MCF 10A (cell line): Measurements from ENCODE around the gene FAM219A. TPM values are rescaled to one million over a fixed set of nuclear protein-coding genes. Genes with fewer than 3 reads are reported as not detected.

ENCODE experiments used
- BruUV-seq: library from RNA; stranded (reverse); fragments of 400-500 nt; replicated peaks from 2 replicates; lab custom pipeline; 2021; lab: Mats Ljungman, UMichigan
- CTCF ChIA-PET: fragments of 300-600 bp; sonication (Branson Sonifier 250); formaldehyde crosslinking; extraction: SDS; loops from one replicate; lab custom pipeline; 2021; ENCODE audit warnings: antibody characterized with exemption, inconsistent platforms; lab: Yijun Ruan, JAX
- POLR2A ChIA-PET: fragments of 300-600, 350-650 bp; sonication (Branson Sonifier 250); formaldehyde crosslinking; extraction: SDS; loops from one replicate; lab custom pipeline; 2020; ENCODE audit warnings: antibody characterized with exemption, inconsistent platforms; lab: Yijun Ruan, JAX
- DNase-seq: peaks from one replicate; pipeline ENCODE4 v3.0.0-alpha.2; 2018; ENCODE audit not compliant: unreplicated experiment
- H3K27ac Mint-ChIP-seq: one replicate; pipeline ENCODE4 v1.8.0; 2022; ENCODE audit warnings: mild to moderate bottlenecking, low read depth, mixed read lengths; ENCODE audit not compliant: unreplicated experiment
- H3K27me3 Mint-ChIP-seq: one replicate; pipeline ENCODE4 v1.8.0; 2022; ENCODE audit warnings: mixed read lengths; ENCODE audit not compliant: insufficient read depth, unreplicated experiment
- H3K36me3 Mint-ChIP-seq: one replicate; pipeline ENCODE4 v1.8.0; 2022; ENCODE audit warnings: mild to moderate bottlenecking, moderate library complexity, mixed read lengths; ENCODE audit not compliant: insufficient read depth, unreplicated experiment
- H3K4me1 Mint-ChIP-seq: one replicate; pipeline ENCODE4 v1.8.0; 2022; ENCODE audit warnings: mixed read lengths; ENCODE audit not compliant: insufficient read depth, unreplicated experiment
- H3K4me3 Mint-ChIP-seq: one replicate; pipeline ENCODE4 v1.8.0; 2022; ENCODE audit warnings: mild to moderate bottlenecking, moderate library complexity, mixed read lengths; ENCODE audit not compliant: unreplicated experiment
- H3K9me3 Mint-ChIP-seq: one replicate; pipeline ENCODE4 v1.8.0; 2022; ENCODE audit warnings: mixed read lengths; ENCODE audit not compliant: unreplicated experiment
- intact Hi-C: fragments of 100-400 bp; cut with micrococcal nuclease; formaldehyde crosslinking; loops from 2 replicates; pipeline ENCODE4 v1.14.1; 2022
- total RNA-seq: library from RNA; stranded (reverse); gene quantifications from 2 replicates; pipeline ENCODE4 v1.2.3, GENCODE V29; 2022
- TF ChIP-seq, protein P1 (sequence below): fragments of 200-600 bp; IDR thresholded peaks from one replicate; pipeline ENCODE4 v1.8.0; 2022; ENCODE audit warnings: antibody characterized with exemption, mild to moderate bottlenecking; ENCODE audit not compliant: unreplicated experiment

The FAM219A gene
- total RNA-seq, 1 experiment from 2014 or later: 19.3 TPM

DNA sequence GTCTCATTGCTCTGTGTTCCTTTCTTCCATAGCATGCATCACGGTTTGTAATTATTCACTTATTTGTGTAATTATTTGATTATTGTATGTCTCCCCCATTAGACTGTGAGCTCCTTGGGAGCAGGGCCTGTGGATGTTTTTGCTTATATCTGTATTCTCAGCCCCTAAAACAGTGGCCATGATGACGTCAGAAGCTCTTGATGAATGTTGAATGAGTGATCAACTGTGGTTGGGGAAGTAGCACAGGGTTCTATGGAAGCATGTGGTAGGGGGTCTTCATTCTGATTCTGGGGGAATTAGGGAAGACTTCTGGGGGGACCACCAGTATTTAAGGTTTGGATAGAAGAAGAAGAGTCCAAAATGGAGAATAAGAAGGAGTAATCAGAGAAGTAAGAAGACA, 6.2 kb upstream of the FAM219A start:
- BruUV-seq: no TSS peak
- TF ChIP-seq, protein P1, sequence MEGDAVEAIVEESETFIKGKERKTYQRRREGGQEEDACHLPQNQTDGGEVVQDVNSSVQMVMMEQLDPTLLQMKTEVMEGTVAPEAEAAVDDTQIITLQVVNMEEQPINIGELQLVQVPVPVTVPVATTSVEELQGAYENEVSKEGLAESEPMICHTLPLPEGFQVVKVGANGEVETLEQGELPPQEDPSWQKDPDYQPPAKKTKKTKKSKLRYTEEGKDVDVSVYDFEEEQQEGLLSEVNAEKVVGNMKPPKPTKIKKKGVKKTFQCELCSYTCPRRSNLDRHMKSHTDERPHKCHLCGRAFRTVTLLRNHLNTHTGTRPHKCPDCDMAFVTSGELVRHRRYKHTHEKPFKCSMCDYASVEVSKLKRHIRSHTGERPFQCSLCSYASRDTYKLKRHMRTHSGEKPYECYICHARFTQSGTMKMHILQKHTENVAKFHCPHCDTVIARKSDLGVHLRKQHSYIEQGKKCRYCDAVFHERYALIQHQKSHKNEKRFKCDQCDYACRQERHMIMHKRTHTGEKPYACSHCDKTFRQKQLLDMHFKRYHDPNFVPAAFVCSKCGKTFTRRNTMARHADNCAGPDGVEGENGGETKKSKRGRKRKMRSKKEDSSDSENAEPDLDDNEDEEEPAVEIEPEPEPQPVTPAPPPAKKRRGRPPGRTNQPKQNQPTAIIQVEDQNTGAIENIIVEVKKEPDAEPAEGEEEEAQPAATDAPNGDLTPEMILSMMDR: no peak
- H3K4me3 Mint-ChIP-seq: no peak overlapping the region
- POLR2A ChIA-PET: interaction anchor here (0.6 to 1.0 kb wide), 3 partner anchors 8 to 1284 kb away, joined by 3 to 4 read pairs (median 3); no protein-coding TSS in a partner anchor
- H3K27ac Mint-ChIP-seq: no peak overlapping the region
- no peak for DNase-seq
- CTCF ChIA-PET: interaction anchor here (0.6 to 0.7 kb wide), 3 partner anchors 19 to 83 kb away, joined by 3 to 6 read pairs (median 3); no protein-coding TSS in a partner anchor
- H3K36me3 Mint-ChIP-seq: no peaks in the 10 kb centered on the region
- peaks cover 15% of the 10 kb centered on the region for H3K27me3 Mint-ChIP-seq
- H3K9me3 Mint-ChIP-seq: no peaks in the 10 kb centered on the region
- intact Hi-C loops: no loop called here
- H3K4me1 Mint-ChIP-seq: peaks cover 7% of the 10 kb centered on the region

DNA sequence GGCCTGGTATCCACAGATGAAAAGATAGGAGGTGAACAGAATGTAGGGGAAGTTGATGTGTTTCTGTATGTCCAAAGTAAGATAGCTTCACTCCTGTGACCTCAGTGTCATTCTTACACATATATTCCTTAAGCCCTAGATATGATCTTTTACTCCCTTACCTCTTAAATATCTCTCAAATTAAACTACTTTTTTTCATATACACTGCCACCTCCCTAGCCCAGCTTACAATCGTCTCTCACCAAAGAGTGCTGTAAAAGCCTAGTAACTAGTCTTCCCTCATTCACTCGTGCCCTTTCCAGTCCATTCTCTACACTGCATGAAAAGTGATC, 5.5 kb upstream of the FAM219A start:
- intact Hi-C loops: no loop called here
- TF ChIP-seq, protein P1: no peak
- Mint-ChIP-seq H3K36me3 (no peaks in the 10 kb centered on the region), H3K4me3 (no peak overlapping the region), H3K27me3 (peaks cover 15% of the 10 kb centered on the region), H3K9me3 (no peaks in the 10 kb centered on the region), H3K27ac (no peak overlapping the region), H3K4me1 (peaks cover 12% of the 10 kb centered on the region)
- ChIA-PET CTCF (interaction anchor here (1.8 to 2.0 kb wide), 2 partner anchors 38 to 60 kb away, joined by 8 to 9 read pairs; no protein-coding TSS in a partner anchor), POLR2A (interaction anchor here (0.7 to 1.2 kb wide), 4 partner anchors 9 to 539 kb away, joined by 3 to 4 read pairs (median 3); partner anchors contain the start of gene MYORG)
- no TSS peak for BruUV-seq
- DNase-seq: no peak

DNA sequence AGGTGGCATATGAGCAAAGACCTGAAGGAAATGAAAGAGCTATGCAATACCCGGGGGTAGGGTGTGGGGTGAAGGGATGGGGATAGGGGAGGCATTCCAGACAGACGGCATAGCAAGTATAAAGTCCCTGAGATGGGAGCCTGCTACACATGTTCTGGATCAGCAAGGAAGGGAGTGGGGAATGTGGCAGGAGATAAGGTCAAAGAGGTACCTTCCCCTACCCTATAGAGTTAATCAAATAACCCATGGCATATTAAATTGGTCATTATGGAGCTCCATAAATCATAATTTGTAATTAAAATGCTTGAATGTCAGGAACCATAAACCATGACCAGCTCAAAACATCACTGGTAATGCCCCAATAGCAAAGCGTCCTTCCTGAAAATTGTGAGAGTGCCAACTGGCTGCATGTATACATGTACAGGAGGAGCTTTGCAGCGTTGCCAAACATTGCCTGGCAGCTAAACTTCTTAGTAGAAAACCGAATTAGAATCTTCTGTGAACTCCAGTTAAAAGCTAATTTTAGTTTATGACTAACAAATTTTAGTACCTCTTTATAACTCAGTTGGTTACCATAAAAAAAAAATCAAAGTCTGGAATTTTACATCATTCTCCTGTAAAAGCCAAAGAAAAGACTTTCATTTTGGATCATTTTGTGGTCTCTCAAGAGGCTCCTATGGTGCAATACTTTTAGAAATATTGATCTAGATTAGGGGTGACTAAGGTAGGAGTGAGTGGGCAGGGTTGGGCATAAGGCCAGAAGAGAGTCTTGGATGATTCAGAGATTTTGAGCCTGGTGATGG, 4.9 kb upstream of the FAM219A start:
- H3K36me3 Mint-ChIP-seq: peaks cover 4% of the 10 kb centered on the region
- H3K27me3 Mint-ChIP-seq: peaks cover 15% of the 10 kb centered on the region
- BruUV-seq: no TSS peak
- no peak overlapping the region for H3K4me3 Mint-ChIP-seq
- H3K9me3 Mint-ChIP-seq: no peaks in the 10 kb centered on the region
- TF ChIP-seq, protein P1: no peak
- no peak overlapping the region for H3K27ac Mint-ChIP-seq
- ChIA-PET POLR2A (interaction anchor here (0.7 to 1.2 kb wide), 5 partner anchors 9 to 539 kb away, joined by 3 to 5 read pairs (median 3); partner anchors contain the start of gene MYORG), CTCF (interaction anchor here (0.6 to 2.0 kb wide), 8 partner anchors 9 to 85 kb away, joined by 3 to 9 read pairs (median 4); no protein-coding TSS in a partner anchor)
- intact Hi-C loops: no loop called here
- DNase-seq: peak; percentile 89
- peaks cover 13% of the 10 kb centered on the region for H3K4me1 Mint-ChIP-seq

DNA sequence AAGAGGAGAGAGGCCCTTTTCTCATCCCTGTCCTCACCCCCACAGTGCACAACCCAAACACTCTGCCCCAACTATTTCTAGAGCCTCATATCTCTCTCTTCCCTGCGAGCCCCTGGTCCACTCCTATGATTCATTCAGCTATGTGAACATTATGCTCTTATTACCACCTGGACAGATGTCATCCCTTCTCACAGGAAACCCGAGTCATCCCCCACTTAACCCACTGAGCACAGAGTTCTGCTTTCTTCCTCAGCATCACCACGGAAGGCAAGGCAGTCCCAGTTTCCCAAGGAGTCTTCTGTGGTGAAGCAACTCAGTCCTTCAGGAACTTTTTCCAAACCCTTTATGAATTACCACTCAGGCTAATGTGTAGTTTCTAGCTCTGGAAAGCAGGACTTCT, 1.6 kb upstream of the FAM219A start:
- Mint-ChIP-seq H3K4me3 (peak overlapping the region; percentile 5), H3K4me1 (peaks cover 30% of the 10 kb centered on the region), H3K36me3 (peaks cover 7% of the 10 kb centered on the region), H3K27me3 (no peaks in the 10 kb centered on the region), H3K9me3 (no peaks in the 10 kb centered on the region), H3K27ac (no peak overlapping the region)
- ChIA-PET CTCF (interaction anchor here (0.6 to 7.6 kb wide), 4 partner anchors 40 to 320 kb away, joined by 3 to 22 read pairs (median 4); no protein-coding TSS in a partner anchor), POLR2A (no interaction called here)
- intact Hi-C loops: no loop called here
- TF ChIP-seq, protein P1: no peak
- no TSS peak for BruUV-seq
- DNase-seq: no peak
